KMS-11 (cell line): ENCODE results near the gene RBBP4.
"Not testable (repeated sequence)": the region's sequence is repeated elsewhere in the genome, so short reads cannot be mapped to it uniquely, and the experiment has no call there.

Experiments
- H2AFZ ChIP-seq: fragments of 200-600 bp; sonication (generic); 2 replicates; pipeline ENCODE4 v1.6.1; 2016; ENCODE audit warnings: antibody characterized with exemption, mixed run types, low read depth
- H3K27ac ChIP-seq: fragments of 200-600 bp; sonication (generic); 2 replicates; pipeline ENCODE4 v1.6.1; 2016; ENCODE audit warnings: mild to moderate bottlenecking, mixed run types
- H3K27me3 ChIP-seq: fragments of 200-600 bp; sonication (generic); 2 replicates; pipeline ENCODE4 v1.6.1; 2017; ENCODE audit warnings: mild to moderate bottlenecking, low read depth, mixed run types, moderate library complexity; ENCODE audit not compliant: insufficient read depth
- H3K36me3 ChIP-seq: fragments of 200-600 bp; sonication (generic); 2 replicates; pipeline ENCODE4 v1.6.1; 2017; ENCODE audit warnings: mild to moderate bottlenecking, mixed run types; ENCODE audit not compliant: insufficient read depth
- H3K4me1 ChIP-seq: fragments of 200-600 bp; sonication (generic); 2 replicates; pipeline ENCODE4 v1.6.1; 2016; ENCODE audit warnings: mild to moderate bottlenecking, low read depth, mixed run types; ENCODE audit not compliant: poor library complexity, severe bottlenecking
- H3K4me2 ChIP-seq: fragments of 200-600 bp; sonication (generic); 2 replicates; pipeline ENCODE4 v1.7.0; 2016; ENCODE audit warnings: mild to moderate bottlenecking, mixed run types
- H3K4me3 ChIP-seq: fragments of 200-600 bp; sonication (generic); IDR thresholded peaks from 2 replicates; pipeline ENCODE4 v1.6.1; 2017; ENCODE audit warnings: low read depth, low read length, mixed read lengths; ENCODE audit not compliant: insufficient read depth
- H3K79me2 ChIP-seq: fragments of 200-600 bp; sonication (generic); 2 replicates; pipeline ENCODE4 v1.6.1; 2016; ENCODE audit warnings: low read depth, mixed run types; ENCODE audit not compliant: insufficient read depth
- H3K9ac ChIP-seq: fragments of 200-600 bp; sonication (generic); 2 replicates; pipeline ENCODE4 v1.6.1; 2016; ENCODE audit warnings: mild to moderate bottlenecking, mixed run types
- H4K20me1 ChIP-seq: fragments of 200-600 bp; sonication (generic); 2 replicates; pipeline ENCODE4 v1.6.1; 2016; ENCODE audit warnings: mild to moderate bottlenecking, mixed run types; ENCODE audit not compliant: insufficient read depth
- CTCF ChIP-seq: fragments of 200-600 bp; sonication (generic); conservative IDR thresholded peaks from 2 replicates; pipeline ENCODE4 v1.6.1; 2017; ENCODE audit warnings: low read depth, mild to moderate bottlenecking, antibody characterized with exemption, low read length, moderate library complexity, mixed read lengths

The RBBP4 gene

GRCh38 chr1:32626176-32626575, 24.8 kb upstream of the RBBP4 start:
- peak overlapping the region; percentile 76; the same call in 1 of the 2 replicates for H3K4me2 ChIP-seq
- peaks cover 41% of the 10 kb centered on the region for H3K79me2 ChIP-seq
- H3K9ac ChIP-seq = no peak overlapping the region
- H4K20me1 ChIP-seq = no peaks in the 10 kb centered on the region
- no peaks in the 10 kb centered on the region for H3K36me3 ChIP-seq
- H3K4me3 ChIP-seq = no peak overlapping the region
- H3K27me3 ChIP-seq = no peaks in the 10 kb centered on the region
- H3K27ac ChIP-seq = peak overlapping the region; percentile 98
- no peak overlapping the region for H2AFZ ChIP-seq
- H3K4me1 ChIP-seq = peaks cover 95% of the 10 kb centered on the region
- TF ChIP-seq CTCF = no peak

GRCh38 chr1:32627596-32628162, 23.3 kb upstream of the RBBP4 start:
- Histone ChIP-seq H3K79me2 (peaks cover 28% of the 10 kb centered on the region), H3K4me3 (no peak overlapping the region), H3K9ac (peak overlapping the region; percentile 66; the same call in 1 of the 2 replicates), H3K36me3 (no peaks in the 10 kb centered on the region), H4K20me1 (no peaks in the 10 kb centered on the region), H3K27ac (peak overlapping the region; percentile 98), H2AFZ (no peak overlapping the region), H3K4me2 (peak overlapping the region; percentile 76), H3K27me3 (no peaks in the 10 kb centered on the region), H3K4me1 (peaks cover 95% of the 10 kb centered on the region)
- no peak for TF ChIP-seq CTCF

GRCh38 chr1:32630173-32630572, 20.8 kb upstream of the RBBP4 start:
- not testable (repeated sequence) for H2AFZ ChIP-seq, H3K4me3 ChIP-seq, H3K9ac ChIP-seq, H3K27me3 ChIP-seq, H3K36me3 ChIP-seq, H3K4me2 ChIP-seq, H4K20me1 ChIP-seq
- peaks cover 93% of the 10 kb centered on the region for H3K4me1 ChIP-seq
- peak overlapping the region; percentile 98 for H3K27ac ChIP-seq
- peaks cover 47% of the 10 kb centered on the region for H3K79me2 ChIP-seq

DNA sequence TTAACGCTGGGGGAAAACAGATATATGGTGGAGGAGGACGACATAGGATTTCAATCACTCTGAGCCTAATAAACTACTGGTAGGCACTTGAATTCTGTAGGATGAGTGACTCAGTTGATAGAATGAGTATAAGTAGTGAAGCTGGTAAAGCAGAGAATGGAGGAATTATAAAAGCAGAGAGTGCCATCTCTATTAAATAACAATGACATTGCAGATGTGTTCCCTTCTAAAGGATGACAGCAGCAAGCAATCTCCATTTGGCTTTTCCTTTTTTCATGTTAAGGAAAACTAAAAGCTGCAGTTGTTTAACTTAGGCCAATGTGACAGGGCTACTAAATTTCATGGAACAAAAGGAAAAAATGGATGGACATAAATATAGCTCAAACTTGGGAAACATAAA, 18.2 kb upstream of the RBBP4 start:
- Histone ChIP-seq H3K36me3 (no peaks in the 10 kb centered on the region), H3K4me2 (no peak overlapping the region), H3K79me2 (peaks cover 62% of the 10 kb centered on the region), H2AFZ (no peak overlapping the region), H3K9ac (no peak overlapping the region), H3K4me3 (no peak overlapping the region), H3K27ac (no peak overlapping the region), H4K20me1 (no peaks in the 10 kb centered on the region), H3K27me3 (no peaks in the 10 kb centered on the region), H3K4me1 (peaks cover 82% of the 10 kb centered on the region)
- TF ChIP-seq CTCF = no peak

DNA sequence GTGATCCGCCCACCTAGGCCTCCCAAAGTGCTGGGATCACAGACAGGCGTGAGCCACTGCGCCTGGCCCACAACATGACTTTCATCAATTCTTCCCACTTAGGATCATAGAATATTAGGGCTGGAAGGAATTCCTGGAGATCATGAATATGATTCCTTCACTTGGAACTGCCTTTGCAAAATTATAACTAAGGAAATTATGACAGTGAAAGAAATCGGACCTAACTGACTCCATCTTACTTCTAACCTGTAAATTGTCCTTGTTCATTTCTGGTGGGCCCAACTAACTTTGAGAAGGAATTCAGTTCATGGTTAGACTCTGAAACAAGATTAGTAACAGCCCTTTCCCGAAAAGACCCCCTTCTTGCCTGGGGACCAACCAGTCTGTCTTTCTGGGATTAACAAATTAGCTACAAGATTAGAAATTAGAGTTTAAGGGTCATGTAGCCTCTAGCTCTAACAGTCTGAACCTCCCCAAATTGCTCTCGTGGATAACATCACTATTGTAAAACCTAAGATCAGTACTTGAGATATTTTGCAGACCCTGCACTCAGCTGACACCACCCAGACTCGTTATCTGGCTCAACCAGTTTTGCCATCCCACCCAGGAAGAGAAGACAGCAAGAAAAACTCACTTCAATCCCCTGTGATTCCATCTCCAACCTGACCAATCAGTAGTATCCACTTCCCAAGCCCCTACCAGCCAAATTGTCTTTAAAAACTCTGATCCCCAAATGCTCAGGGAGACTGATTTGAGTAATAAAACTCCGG, 15.3 kb upstream of the RBBP4 start:
- Histone ChIP-seq H2AFZ (no peak overlapping the region), H3K36me3 (no peaks in the 10 kb centered on the region), H3K9ac (no peak overlapping the region), H3K4me2 (no peak overlapping the region), H3K4me3 (no peak overlapping the region), H3K4me1 (peaks cover 55% of the 10 kb centered on the region), H3K27me3 (no peaks in the 10 kb centered on the region), H4K20me1 (no peaks in the 10 kb centered on the region), H3K27ac (no peak overlapping the region), H3K79me2 (peaks cover 72% of the 10 kb centered on the region; the same call in 1 of the 2 replicates)
- no peak for TF ChIP-seq CTCF
